OCI-LY3 (cell line): ENCODE measurements around the gene ACSF3.

Source experiments
- H2AFZ ChIP-seq: fragments of 200-600, 300-600 bp; shearing (Covaris generic); 2 replicates; pipeline ENCODE4 v1.6.0; 2014; ENCODE audit warnings: antibody characterized with exemption, low read depth, low read length
- H3K27ac ChIP-seq: fragments of 200-600, 300-600 bp; sonication (generic); 2 replicates; pipeline ENCODE4 v1.5.1; 2014; ENCODE audit warnings: mild to moderate bottlenecking, low read length, moderate library complexity, mixed read lengths
- H3K27me3 ChIP-seq: fragments of 200-600, 300-600 bp; sonication (generic); 2 replicates; pipeline ENCODE4 v1.6.1; 2014; ENCODE audit warnings: low read depth, low read length, mixed read lengths
- H3K36me3 ChIP-seq: fragments of 200-600, 300-600 bp; sonication (generic); replicated peaks from 2 replicates; pipeline ENCODE3; 2014; ENCODE audit warnings: low read depth, low read length, mixed read lengths
- H3K4me1 ChIP-seq: fragments of 300-600, 200-600 bp; sonication (generic); 2 replicates; pipeline ENCODE4 v1.6.1; 2014; ENCODE audit warnings: low read length, mixed read lengths
- H3K4me2 ChIP-seq: fragments of 200-600, 300-600 bp; sonication (generic); 2 replicates; pipeline ENCODE4 v1.6.1; 2014; ENCODE audit warnings: low read length, mixed read lengths
- H3K4me3 ChIP-seq: fragments of 300-600, 200-600 bp; sonication (generic); 2 replicates; pipeline ENCODE4 v1.5.1; 2014; ENCODE audit warnings: antibody characterized with exemption, mild to moderate bottlenecking, low read length, moderate library complexity
- H3K79me2 ChIP-seq: fragments of 300-600, 200-600 bp; shearing (Covaris generic); 2 replicates; pipeline ENCODE4 v1.6.1; 2014; ENCODE audit warnings: mild to moderate bottlenecking, low read length, mixed read lengths
- H3K9ac ChIP-seq: fragments of 300-600, 200-600 bp; shearing (Covaris generic); 2 replicates; pipeline ENCODE4 v1.6.0; 2014; ENCODE audit warnings: mild to moderate bottlenecking, low read length, moderate library complexity
- H3K9me3 ChIP-seq: fragments of 200-600, 300-600 bp; shearing (Covaris generic); 2 replicates; pipeline ENCODE4 v1.6.1; 2014; ENCODE audit warnings: low read length, mixed read lengths; ENCODE audit not compliant: insufficient read depth
- H4K20me1 ChIP-seq: fragments of 200-600, 300-600 bp; sonication (generic); 2 replicates; pipeline ENCODE4 v1.6.1; 2016; ENCODE audit warnings: low read length, mixed read lengths; ENCODE audit not compliant: insufficient read depth
- EZH2phosphoT487 ChIP-seq: fragments of 200-600 bp; shearing (Covaris generic); IDR thresholded peaks from 2 replicates; pipeline ENCODE4 v1.6.1; 2018; ENCODE audit warnings: antibody characterized with exemption, mixed run types, low read depth
- TF ChIP-seq, protein P1 (sequence below): fragments of 200-600, 300-600 bp; sonication (generic); IDR thresholded peaks from 2 replicates; pipeline ENCODE4 v1.5.1; 2014; ENCODE audit warnings: antibody characterized with exemption, low read length, low read depth

The ACSF3 gene

DNA sequence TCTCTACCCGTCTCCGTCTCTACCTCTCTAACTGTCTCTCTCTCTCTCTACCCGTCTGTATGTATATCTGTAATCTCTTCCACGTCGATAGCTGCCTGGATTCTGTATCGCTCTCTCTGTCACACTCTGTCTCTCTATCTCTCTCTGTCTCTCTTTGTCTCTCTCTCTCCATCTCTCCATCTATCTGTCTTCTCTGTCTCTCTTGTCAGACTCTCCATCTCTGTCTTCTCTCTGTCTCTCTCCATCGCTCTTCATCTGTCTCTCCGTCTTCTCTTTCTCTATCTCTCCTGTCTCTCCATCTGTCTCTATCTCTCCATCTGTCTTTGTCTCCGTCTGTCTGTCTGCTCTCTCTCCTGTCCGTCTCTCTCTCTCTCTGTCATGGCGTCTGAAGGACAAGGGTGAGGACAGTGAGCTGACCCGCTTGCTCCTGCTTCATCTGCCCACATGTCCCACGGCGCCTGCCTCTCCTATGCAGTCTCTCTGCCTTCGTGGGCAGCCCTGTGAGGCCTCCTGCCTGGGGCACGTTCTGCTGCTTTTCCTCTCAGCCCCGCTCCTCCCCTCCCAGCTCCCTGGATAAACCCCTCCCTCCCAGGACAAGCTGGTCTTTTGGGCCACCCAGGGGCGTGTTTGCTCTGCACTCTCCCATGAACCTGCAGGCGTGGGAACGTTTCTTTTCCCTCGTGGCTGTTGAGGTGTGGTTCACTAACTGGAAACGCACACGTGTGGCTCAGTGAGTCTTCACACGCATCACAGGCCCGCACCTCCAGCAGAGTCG lies 18.9 kb downstream of the ACSF3 start:
- Histone ChIP-seq H3K27ac (no peak overlapping the region), H2AFZ (no peak overlapping the region), H4K20me1 (no peaks in the 10 kb centered on the region), H3K9me3 (no peaks in the 10 kb centered on the region), H3K4me3 (no peak overlapping the region), H3K27me3 (no peaks in the 10 kb centered on the region), H3K4me2 (no peak overlapping the region), H3K9ac (no peak overlapping the region), H3K79me2 (peaks cover 8% of the 10 kb centered on the region), H3K36me3 (peaks cover 66% of the 10 kb centered on the region), H3K4me1 (peaks cover 32% of the 10 kb centered on the region)
- no peak for TF ChIP-seq EZH2phosphoT487
- TF ChIP-seq, protein P1, sequence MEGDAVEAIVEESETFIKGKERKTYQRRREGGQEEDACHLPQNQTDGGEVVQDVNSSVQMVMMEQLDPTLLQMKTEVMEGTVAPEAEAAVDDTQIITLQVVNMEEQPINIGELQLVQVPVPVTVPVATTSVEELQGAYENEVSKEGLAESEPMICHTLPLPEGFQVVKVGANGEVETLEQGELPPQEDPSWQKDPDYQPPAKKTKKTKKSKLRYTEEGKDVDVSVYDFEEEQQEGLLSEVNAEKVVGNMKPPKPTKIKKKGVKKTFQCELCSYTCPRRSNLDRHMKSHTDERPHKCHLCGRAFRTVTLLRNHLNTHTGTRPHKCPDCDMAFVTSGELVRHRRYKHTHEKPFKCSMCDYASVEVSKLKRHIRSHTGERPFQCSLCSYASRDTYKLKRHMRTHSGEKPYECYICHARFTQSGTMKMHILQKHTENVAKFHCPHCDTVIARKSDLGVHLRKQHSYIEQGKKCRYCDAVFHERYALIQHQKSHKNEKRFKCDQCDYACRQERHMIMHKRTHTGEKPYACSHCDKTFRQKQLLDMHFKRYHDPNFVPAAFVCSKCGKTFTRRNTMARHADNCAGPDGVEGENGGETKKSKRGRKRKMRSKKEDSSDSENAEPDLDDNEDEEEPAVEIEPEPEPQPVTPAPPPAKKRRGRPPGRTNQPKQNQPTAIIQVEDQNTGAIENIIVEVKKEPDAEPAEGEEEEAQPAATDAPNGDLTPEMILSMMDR: no peak

DNA sequence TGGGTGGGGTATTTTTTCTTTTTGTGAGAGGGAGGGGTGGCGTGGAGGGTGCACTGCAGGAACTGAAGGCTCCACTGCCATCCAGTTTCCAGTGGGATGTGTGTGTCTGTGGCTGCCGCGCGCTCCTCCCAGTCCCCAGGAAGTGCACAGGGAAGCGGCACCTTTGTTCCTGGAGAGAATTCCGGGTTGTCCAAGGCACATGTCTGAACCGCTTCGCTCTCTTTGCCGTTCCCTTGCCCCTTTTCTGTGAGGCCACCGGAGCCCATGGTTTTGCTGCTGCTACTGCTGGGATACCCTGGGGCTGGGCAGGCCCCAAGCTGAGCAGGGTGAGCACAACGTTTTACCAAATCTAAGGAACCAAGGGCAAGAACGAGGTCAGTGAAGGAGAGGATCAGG lies 19.5 kb downstream of the ACSF3 start:
- TF ChIP-seq, protein P1: no peak
- TF ChIP-seq EZH2phosphoT487: no peak
- no peak overlapping the region for H3K4me3 ChIP-seq
- H4K20me1 ChIP-seq: no peaks in the 10 kb centered on the region
- no peak overlapping the region for H3K4me2 ChIP-seq
- no peaks in the 10 kb centered on the region for H3K9me3 ChIP-seq
- H3K79me2 ChIP-seq: peaks cover 8% of the 10 kb centered on the region
- H3K27ac ChIP-seq: no peak overlapping the region
- no peaks in the 10 kb centered on the region for H3K27me3 ChIP-seq
- H3K36me3 ChIP-seq: peaks cover 64% of the 10 kb centered on the region
- H3K9ac ChIP-seq: no peak overlapping the region
- H3K4me1 ChIP-seq: peaks cover 32% of the 10 kb centered on the region
- no peak overlapping the region for H2AFZ ChIP-seq

DNA sequence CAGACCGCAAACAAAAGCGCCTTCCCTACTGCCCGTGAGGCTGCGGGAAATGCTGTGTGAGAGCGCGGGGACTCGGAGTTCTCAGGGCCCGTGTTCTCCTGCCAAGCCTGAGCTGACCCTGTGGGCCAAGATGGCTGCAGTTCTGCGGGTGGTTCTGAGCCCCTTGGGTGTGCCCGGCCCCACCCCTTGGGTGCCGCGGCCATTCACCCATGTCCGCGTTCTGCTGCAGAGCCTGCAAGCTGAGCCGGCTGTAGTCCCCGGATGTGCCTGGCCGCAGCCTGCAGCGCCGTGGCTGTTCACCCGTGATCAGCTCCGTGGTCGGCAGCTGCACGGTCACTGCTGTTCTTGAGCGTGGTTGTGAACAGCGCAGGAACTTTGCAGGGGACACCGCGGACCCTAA lies 20.0 kb downstream of the ACSF3 start:
- Histone ChIP-seq H3K4me3 (no peak overlapping the region), H3K79me2 (peaks cover 8% of the 10 kb centered on the region), H3K4me2 (peak overlapping the region; percentile 79; the same call in 1 of the 2 replicates), H3K9ac (no peak overlapping the region), H3K27me3 (no peaks in the 10 kb centered on the region), H3K36me3 (peaks cover 62% of the 10 kb centered on the region), H3K9me3 (no peaks in the 10 kb centered on the region), H3K4me1 (peaks cover 32% of the 10 kb centered on the region), H2AFZ (no peak overlapping the region), H3K27ac (no peak overlapping the region), H4K20me1 (no peaks in the 10 kb centered on the region)
- no peak for TF ChIP-seq EZH2phosphoT487
- TF ChIP-seq, protein P1: no peak

DNA sequence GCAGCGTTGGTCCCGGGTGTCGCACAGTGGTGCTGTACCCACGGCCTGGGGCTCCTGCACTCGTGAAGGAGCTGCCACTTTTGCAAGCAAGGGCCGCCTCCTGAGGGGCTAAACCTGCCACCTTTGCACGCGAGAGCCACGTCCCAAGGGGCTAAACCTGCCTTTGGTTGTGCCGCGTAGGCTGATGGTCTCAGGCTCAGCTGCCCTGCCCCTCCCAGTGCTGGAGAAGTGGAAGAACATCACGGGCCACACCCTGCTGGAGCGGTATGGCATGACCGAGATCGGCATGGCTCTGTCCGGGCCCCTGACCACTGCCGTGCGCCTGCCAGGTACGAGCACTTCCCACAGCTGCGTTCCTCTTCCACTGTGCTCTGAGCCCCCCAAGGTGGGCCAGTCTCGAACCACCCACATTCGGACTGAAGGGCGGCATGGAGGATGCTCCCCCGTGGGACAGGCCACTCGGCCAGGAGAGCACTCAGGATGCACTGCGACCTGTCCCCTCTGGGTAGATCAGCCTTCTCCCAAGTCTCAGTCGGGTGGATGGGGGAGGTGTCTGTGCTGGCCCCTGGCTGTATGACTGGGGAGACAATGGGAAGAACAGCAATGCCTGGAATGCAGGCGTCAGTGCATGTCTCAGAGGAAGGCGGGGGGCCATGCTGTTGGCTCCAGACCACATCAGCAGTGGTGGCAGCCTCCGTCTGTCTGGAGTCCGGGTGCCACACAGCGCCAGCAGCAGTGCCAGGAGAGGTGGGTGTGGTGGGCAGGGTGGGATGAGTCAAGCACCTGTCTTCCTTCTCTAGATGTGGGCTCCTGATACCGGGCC lies 20.7 kb downstream of the ACSF3 start:
- Histone ChIP-seq H2AFZ (no peak overlapping the region), H3K4me1 (peaks cover 32% of the 10 kb centered on the region), H3K4me3 (peak overlapping the region; percentile 63), H3K9me3 (no peaks in the 10 kb centered on the region), H3K9ac (peak overlapping the region; percentile 42), H3K27ac (peak overlapping the region; percentile 78), H3K36me3 (peaks cover 67% of the 10 kb centered on the region), H3K79me2 (peaks cover 8% of the 10 kb centered on the region), H4K20me1 (no peaks in the 10 kb centered on the region), H3K27me3 (no peaks in the 10 kb centered on the region), H3K4me2 (peak overlapping the region; percentile 79)
- TF ChIP-seq, protein P1: no peak
- no peak for TF ChIP-seq EZH2phosphoT487
